Sigmoid colon (tissue), 7 donors: ENCODE measurements around the gene ACOT12. TPM values are rescaled to one million over a fixed set of nuclear protein-coding genes. Genes with fewer than 3 reads are reported as not detected.

Experiments used
- DNase-seq: peaks from one replicate; pipeline ENCODE4 v3.0.0-alpha.2; 2019
- H3K27ac ChIP-seq, 4 donors: fragments of 200-600 bp; sonication (generic); one replicate each; pipeline ENCODE4 v1.5.1; 2016 to 2019; ENCODE audit warnings: mild to moderate bottlenecking in 1 of 4
- H3K27me3 ChIP-seq, 3 donors: fragments of 200-600 bp; sonication (generic); one replicate each; pipeline ENCODE4 v1.5.1; 2019; ENCODE audit warnings: mild to moderate bottlenecking in 1 of 3
- H3K36me3 ChIP-seq, 4 donors: fragments of 200-600 bp; sonication (generic); one replicate each; pipeline ENCODE4 v1.5.1; 2016 to 2019
- H3K4me1 ChIP-seq, 4 donors: fragments of 200-600 bp; sonication (generic); one replicate each; pipeline ENCODE4 v1.5.1; 2017 to 2019
- H3K4me3 ChIP-seq, 4 donors: fragments of 200-600 bp; sonication (generic); one replicate each; pipeline ENCODE4 v1.5.1; 2017 to 2019; ENCODE audit warnings: mild to moderate bottlenecking in 2 of 4, moderate library complexity in 1 of 4
- H3K9me3 ChIP-seq, 4 donors: fragments of 200-600 bp in 3 of 4; sonication (generic) in 3 of 4; one replicate each; pipeline versions ENCODE4 v1.5.1 to v1.6.1; 2013 to 2019
- EP300 ChIP-seq, 4 donors: sonication (generic); formaldehyde crosslinking; IDR thresholded peaks; one replicate each; pipeline ENCODE4 v1.6.1; 2017; ENCODE audit warnings: antibody characterized with exemption in 4 of 4
- POLR2A ChIP-seq, 2 donors: fragments of 450-650 bp; IDR thresholded peaks; one replicate each; pipeline ENCODE4 v1.6.1; 2016; ENCODE audit warnings: antibody characterized with exemption in 2 of 2, mild to moderate bottlenecking in 2 of 2, moderate library complexity in 2 of 2
- POLR2AphosphoS5 ChIP-seq, 4 donors: sonication (generic); formaldehyde crosslinking; IDR thresholded peaks; one replicate each; pipeline ENCODE4 v1.6.1; 2017; ENCODE audit warnings: antibody characterized with exemption in 4 of 4
- WGBS, 2 donors: extraction: QIAGEN DNeasy Blood & Tissue Kit; methylation state at CpG; one replicate each; pipeline ENCODE4 v1.1.7; 2013; 5-methylcytosine and 5-hydroxymethylcytosine counted together
- intact Hi-C: fragments of 100-400 bp; cut with DNase I; formaldehyde crosslinking; loops from one replicate; pipeline ENCODE4 v1.15.1; 2023
- polyA plus RNA-seq, 3 donors: library from polyadenylated mRNA; stranded (reverse); fragments of 200-250 nt; gene quantifications; one replicate each; pipeline ENCODE4 v1.2.3, GENCODE V29; 2013
- total RNA-seq, 4 donors: library from RNA; depleted of rRNA; stranded (reverse); fragments of >200 nt; gene quantifications; one replicate each; pipeline ENCODE4 v1.1.0, GENCODE V29; 2016
- TF ChIP-seq, protein P1 (sequence below), 4 experiments: fragments of 450-650 bp in 3 of 4; fragments of 200-600 bp in 1 of 4; IDR thresholded peaks; one replicate each; pipeline ENCODE4 v1.5.1; 2016 to 2019; ENCODE audit warnings: antibody characterized with exemption in 4 of 4, mild to moderate bottlenecking in 3 of 4, moderate library complexity in 2 of 4
- donor health status: healthy with polysubstance abuse.
- donor health status: Bipolar disorder and iron deficiency.
- donor health status: healthy.

Gene ACOT12
- total and polyA plus RNA-seq, 7 donors: 0.09 to 0.41 TPM; not detected in 5

DNA sequence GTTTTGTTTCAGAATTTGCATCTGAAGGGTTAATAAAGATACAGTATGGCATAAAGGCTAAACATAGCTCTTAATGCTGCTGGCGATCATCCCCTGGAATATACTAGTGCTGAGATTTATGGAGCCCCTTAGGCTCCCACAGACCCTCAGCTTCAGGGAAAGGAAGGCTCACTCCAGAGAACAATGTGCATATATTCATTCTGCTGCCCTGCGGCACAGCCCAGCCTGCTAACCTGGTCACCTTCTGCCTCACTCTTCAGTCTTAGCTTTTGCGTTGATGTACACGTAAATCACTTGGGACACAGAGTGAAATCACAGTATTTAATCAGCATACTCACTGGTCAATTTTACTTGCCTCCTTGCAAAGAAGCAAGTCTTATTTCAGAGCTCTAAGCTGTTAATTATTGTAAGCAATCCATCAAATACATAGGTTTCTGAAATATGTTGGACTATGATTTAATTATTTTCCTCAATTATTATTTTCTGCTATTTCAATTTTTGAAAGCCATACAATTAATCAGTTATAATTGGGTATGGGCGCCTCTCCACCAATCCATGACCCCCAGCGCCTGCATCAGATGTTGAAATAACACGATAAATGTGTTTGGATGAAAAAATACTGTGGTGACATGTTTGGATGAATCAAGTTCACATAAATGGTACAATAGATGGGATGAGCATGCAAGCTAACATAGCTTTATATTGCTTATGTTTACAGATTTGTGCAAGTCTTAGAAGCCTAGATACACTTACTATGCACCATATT, 11.4 kb upstream of the ACOT12 start:
- Histone ChIP-seq H3K27me3 (no peaks in the 10 kb centered on the region), H3K4me1 (no peaks in the 10 kb centered on the region), H3K4me3 (no peak overlapping the region), H3K27ac (no peak overlapping the region), H3K9me3 (no peaks in the 10 kb centered on the region), H3K36me3 (no peaks in the 10 kb centered on the region)
- intact Hi-C loops: no loop called here
- TF ChIP-seq, protein P1, sequence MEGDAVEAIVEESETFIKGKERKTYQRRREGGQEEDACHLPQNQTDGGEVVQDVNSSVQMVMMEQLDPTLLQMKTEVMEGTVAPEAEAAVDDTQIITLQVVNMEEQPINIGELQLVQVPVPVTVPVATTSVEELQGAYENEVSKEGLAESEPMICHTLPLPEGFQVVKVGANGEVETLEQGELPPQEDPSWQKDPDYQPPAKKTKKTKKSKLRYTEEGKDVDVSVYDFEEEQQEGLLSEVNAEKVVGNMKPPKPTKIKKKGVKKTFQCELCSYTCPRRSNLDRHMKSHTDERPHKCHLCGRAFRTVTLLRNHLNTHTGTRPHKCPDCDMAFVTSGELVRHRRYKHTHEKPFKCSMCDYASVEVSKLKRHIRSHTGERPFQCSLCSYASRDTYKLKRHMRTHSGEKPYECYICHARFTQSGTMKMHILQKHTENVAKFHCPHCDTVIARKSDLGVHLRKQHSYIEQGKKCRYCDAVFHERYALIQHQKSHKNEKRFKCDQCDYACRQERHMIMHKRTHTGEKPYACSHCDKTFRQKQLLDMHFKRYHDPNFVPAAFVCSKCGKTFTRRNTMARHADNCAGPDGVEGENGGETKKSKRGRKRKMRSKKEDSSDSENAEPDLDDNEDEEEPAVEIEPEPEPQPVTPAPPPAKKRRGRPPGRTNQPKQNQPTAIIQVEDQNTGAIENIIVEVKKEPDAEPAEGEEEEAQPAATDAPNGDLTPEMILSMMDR (IDR thresholded peaks at IDR 0.05): no peak
- no peak for TF ChIP-seq POLR2A (IDR thresholded peaks at IDR 0.05)
- TF ChIP-seq EP300 (IDR thresholded peaks at IDR 0.05): no peak
- no peak for TF ChIP-seq POLR2AphosphoS5 (IDR thresholded peaks at IDR 0.05)
- 85 to 94% methylated on average over 7 of the region's 7 CpGs for whole genome bisulfite sequencing, 2 donors
- no peak for DNase-seq

DNA sequence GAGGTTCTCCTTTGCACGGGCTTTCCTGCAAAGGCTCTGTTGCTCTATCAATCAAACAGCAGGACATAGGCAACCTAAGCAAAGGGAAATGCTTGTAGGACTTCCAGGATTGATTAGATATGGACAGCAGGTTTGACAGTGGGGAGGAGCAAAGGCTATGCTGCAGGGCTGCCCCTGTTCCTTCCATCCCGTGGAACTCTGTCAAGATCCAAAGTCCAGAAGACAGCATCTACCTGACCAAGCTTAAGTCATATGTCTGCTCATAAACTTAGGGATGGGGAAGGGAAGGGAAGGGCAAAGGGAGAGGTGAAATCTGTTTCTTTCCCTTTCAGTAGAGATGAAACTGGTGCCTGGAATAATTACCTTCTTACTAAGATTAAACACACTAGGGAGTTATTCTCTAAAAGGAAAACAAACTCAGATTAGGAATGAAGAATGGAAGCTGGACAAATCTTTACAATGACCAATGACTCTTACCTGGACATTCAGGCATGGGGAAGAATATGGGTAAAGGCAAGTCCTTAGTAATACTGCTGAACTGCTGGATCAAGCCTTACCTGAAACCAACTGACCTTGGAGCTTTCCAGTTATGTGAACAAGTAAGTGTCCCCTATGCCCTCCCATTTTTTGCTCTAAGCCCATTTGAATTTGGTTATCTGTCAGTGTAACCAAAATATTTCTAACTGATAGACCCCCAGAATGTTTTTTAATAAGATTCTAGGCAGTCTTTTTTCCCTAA, 8.4 kb upstream of the ACOT12 start:
- WGBS, 2 donors: 25 to 61% methylated on average over 2 of the region's 2 CpGs
- no peaks in the 10 kb centered on the region for H3K9me3 ChIP-seq
- intact Hi-C loops: no loop called here
- H3K4me3 ChIP-seq: no peak overlapping the region
- H3K4me1 ChIP-seq: no peaks in the 10 kb centered on the region
- H3K27me3 ChIP-seq: no peaks in the 10 kb centered on the region
- peak in 1 of 4 donors; percentile 1 for TF ChIP-seq POLR2AphosphoS5 (IDR thresholded peaks at IDR 0.05)
- TF ChIP-seq, protein P1 (IDR thresholded peaks at IDR 0.05): no peak
- no peak for TF ChIP-seq EP300 (IDR thresholded peaks at IDR 0.05)
- no peaks in the 10 kb centered on the region for H3K36me3 ChIP-seq
- H3K27ac ChIP-seq: no peak overlapping the region
- DNase-seq: no peak

DNA sequence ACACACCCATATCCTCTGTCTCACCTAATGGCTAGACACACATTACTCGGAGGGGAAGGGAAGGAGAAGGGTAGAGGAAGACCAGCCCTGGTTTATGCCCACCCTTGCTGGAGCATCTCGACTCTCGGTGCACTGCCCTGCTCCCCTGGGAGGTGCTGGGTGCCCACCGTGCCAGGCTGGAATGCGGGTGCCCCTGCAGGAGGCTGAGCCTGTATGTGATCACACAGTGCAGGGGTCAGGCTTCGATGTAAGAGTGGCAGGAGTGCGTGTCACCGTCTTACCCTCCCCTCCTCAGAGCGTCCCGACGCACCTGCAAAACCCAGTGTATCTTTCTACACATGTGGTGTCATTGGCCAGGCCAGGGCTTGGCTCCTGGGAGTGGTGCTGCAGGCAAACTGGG, 7.3 kb upstream of the ACOT12 start:
- no peak for DNase-seq
- no peak for TF ChIP-seq EP300 (IDR thresholded peaks at IDR 0.05)
- TF ChIP-seq POLR2A (IDR thresholded peaks at IDR 0.05): no peak
- TF ChIP-seq, protein P1 (IDR thresholded peaks at IDR 0.05): no peak
- TF ChIP-seq POLR2AphosphoS5 (IDR thresholded peaks at IDR 0.05): peak in 1 of 4 donors; percentile 45
- Histone ChIP-seq H3K27ac (no peak overlapping the region), H3K4me3 (no peak overlapping the region), H3K36me3 (no peaks in the 10 kb centered on the region), H3K27me3 (no peaks in the 10 kb centered on the region), H3K4me1 (no peaks in the 10 kb centered on the region), H3K9me3 (no peaks in the 10 kb centered on the region)
- WGBS, 2 donors: 88 to 91% methylated on average over 11 of the region's 11 CpGs
- intact Hi-C loops: no loop called here

DNA sequence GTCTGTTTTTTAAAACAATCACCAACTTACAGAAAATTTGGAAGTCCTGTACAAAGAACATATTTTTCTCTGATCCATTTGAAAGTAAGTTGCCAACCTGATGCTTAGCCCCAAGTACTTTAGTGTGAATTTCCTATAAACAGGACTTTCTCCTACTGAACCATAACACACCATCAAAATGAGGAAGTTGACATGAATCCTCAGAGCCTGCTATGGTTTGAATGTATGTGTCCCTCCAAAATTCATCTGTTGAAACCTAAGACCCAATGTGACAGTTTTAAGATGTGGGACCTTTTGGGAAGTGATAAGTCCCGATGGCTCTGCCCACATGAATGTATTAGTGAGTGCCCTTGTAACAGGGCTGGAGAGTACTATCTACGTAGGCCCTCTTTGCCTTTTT, 6.4 kb upstream of the ACOT12 start:
- Histone ChIP-seq H3K27me3 (no peaks in the 10 kb centered on the region), H3K9me3 (peaks cover 0 to under 1% (median 0%) of the 10 kb centered on the region in 4 donors), H3K36me3 (no peaks in the 10 kb centered on the region), H3K4me1 (no peaks in the 10 kb centered on the region), H3K4me3 (no peak overlapping the region), H3K27ac (no peak overlapping the region)
- DNase-seq: no peak
- no peak for TF ChIP-seq POLR2A (IDR thresholded peaks at IDR 0.05)
- TF ChIP-seq EP300 (IDR thresholded peaks at IDR 0.05): no peak
- TF ChIP-seq, protein P1 (IDR thresholded peaks at IDR 0.05): no peak
- TF ChIP-seq POLR2AphosphoS5 (IDR thresholded peaks at IDR 0.05): no peak
- intact Hi-C loops: no loop called here
- 52 to 83% methylated on average over 2 of the region's 2 CpGs for WGBS, 2 donors
